ENCODE results near the gene ALDH1L2.

The ALDH1L2 gene

DNA sequence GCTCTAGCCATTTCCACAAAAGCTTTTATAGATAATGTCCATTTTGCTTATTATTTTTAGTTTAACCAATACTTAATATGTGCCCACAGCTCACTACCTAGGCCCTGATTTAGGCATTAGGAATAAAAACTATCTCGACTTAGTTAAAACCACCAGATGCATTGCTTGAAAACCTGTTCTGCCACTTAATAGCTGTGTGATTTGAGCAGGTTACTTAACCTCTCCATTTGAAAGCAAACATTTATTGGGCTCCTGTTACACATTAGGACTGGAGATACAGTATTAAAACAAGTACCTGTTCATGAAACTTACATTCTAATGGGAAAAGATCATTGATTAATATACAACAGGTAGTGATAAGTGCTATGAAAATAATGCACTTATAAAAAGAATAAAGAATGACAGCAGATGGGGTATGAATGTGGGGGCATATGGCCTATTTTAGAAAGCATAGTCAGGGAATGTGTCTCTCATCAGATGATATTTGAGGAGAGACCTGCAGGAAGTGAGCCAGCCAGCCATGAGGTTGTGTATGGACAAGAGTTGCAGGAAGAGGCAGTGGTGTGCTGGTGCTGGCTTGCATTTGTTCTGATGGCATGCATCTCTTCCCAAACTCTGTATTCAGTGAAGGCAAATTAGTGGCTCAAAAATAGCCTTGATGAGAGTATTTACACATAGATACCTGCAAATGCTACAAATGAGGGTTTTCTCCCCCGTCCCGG is 63.9 kb downstream of the ALDH1L2 start:
- no peak for TF ChIP-seq POLR2AphosphoS5 (IDR thresholded peaks at IDR 0.05; ENCODE audit: low read depth, low read length)
- TF ChIP-seq FOXP2 (optimal IDR thresholded peaks at IDR 0.05; ENCODE audit: borderline replicate concordance, extremely low read depth, extremely low read length, insufficient read depth), result no peak
- TF ChIP-seq, protein P1, sequence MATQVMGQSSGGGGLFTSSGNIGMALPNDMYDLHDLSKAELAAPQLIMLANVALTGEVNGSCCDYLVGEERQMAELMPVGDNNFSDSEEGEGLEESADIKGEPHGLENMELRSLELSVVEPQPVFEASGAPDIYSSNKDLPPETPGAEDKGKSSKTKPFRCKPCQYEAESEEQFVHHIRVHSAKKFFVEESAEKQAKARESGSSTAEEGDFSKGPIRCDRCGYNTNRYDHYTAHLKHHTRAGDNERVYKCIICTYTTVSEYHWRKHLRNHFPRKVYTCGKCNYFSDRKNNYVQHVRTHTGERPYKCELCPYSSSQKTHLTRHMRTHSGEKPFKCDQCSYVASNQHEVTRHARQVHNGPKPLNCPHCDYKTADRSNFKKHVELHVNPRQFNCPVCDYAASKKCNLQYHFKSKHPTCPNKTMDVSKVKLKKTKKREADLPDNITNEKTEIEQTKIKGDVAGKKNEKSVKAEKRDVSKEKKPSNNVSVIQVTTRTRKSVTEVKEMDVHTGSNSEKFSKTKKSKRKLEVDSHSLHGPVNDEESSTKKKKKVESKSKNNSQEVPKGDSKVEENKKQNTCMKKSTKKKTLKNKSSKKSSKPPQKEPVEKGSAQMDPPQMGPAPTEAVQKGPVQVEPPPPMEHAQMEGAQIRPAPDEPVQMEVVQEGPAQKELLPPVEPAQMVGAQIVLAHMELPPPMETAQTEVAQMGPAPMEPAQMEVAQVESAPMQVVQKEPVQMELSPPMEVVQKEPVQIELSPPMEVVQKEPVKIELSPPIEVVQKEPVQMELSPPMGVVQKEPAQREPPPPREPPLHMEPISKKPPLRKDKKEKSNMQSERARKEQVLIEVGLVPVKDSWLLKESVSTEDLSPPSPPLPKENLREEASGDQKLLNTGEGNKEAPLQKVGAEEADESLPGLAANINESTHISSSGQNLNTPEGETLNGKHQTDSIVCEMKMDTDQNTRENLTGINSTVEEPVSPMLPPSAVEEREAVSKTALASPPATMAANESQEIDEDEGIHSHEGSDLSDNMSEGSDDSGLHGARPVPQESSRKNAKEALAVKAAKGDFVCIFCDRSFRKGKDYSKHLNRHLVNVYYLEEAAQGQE (IDR thresholded peaks at IDR 0.05; ENCODE audit: insufficient read depth in 1 of 2, low read depth in 2 of 2, low read length in 2 of 2), result no peak
- TF ChIP-seq SIN3A (IDR thresholded peaks at IDR 0.05; ENCODE audit: borderline replicate concordance, insufficient read depth, low read length), result no peak
- no peak for TF ChIP-seq TAF1 (IDR thresholded peaks at IDR 0.05; ENCODE audit: borderline replicate concordance, insufficient read depth, low read length)

GRCh38 chr12:105018776-105019175 is 65.5 kb downstream of the ALDH1L2 start:
- TF ChIP-seq POLR2AphosphoS5 (IDR thresholded peaks at IDR 0.05; ENCODE audit: low read depth, low read length) (no peak), FOXP2 (optimal IDR thresholded peaks at IDR 0.05; ENCODE audit: borderline replicate concordance, extremely low read depth, extremely low read length, insufficient read depth) (no peak), TAF1 (IDR thresholded peaks at IDR 0.05; ENCODE audit: borderline replicate concordance, insufficient read depth, low read length) (no peak), SIN3A (IDR thresholded peaks at IDR 0.05; ENCODE audit: borderline replicate concordance, insufficient read depth, low read length) (no peak)
- TF ChIP-seq, protein P1 (IDR thresholded peaks at IDR 0.05; ENCODE audit: insufficient read depth in 1 of 2, low read depth in 2 of 2, low read length in 2 of 2), result no peak

GRCh38 chr12:105018012-105018411 is 66.2 kb downstream of the ALDH1L2 start:
- TF ChIP-seq, protein P1 (IDR thresholded peaks at IDR 0.05; ENCODE audit: insufficient read depth in 1 of 2, low read depth in 2 of 2, low read length in 2 of 2), result no peak
- TF ChIP-seq TAF1 (IDR thresholded peaks at IDR 0.05; ENCODE audit: borderline replicate concordance, insufficient read depth, low read length) (no peak), POLR2AphosphoS5 (IDR thresholded peaks at IDR 0.05; ENCODE audit: low read depth, low read length) (no peak), SIN3A (IDR thresholded peaks at IDR 0.05; ENCODE audit: borderline replicate concordance, insufficient read depth, low read length) (no peak), FOXP2 (optimal IDR thresholded peaks at IDR 0.05; ENCODE audit: borderline replicate concordance, extremely low read depth, extremely low read length, insufficient read depth) (no peak)

GRCh38 chr12:105015543-105015942 is 68.7 kb downstream of the ALDH1L2 start:
- no peak for TF ChIP-seq TAF1 (IDR thresholded peaks at IDR 0.05; ENCODE audit: borderline replicate concordance, insufficient read depth, low read length)
- no peak for TF ChIP-seq SIN3A (IDR thresholded peaks at IDR 0.05; ENCODE audit: borderline replicate concordance, insufficient read depth, low read length)
- TF ChIP-seq, protein P1 (IDR thresholded peaks at IDR 0.05; ENCODE audit: insufficient read depth in 1 of 2, low read depth in 2 of 2, low read length in 2 of 2), result no peak
- no peak for TF ChIP-seq POLR2AphosphoS5 (IDR thresholded peaks at IDR 0.05; ENCODE audit: low read depth, low read length)
- TF ChIP-seq FOXP2 (optimal IDR thresholded peaks at IDR 0.05; ENCODE audit: borderline replicate concordance, extremely low read depth, extremely low read length, insufficient read depth), result no peak

Measured in PFSK-1 (cell line).